H1 (cell line): Measurements from ENCODE around the gene ASF1A. TPM values are rescaled to one million over a fixed set of nuclear protein-coding genes. Genes with fewer than 3 reads are reported as not detected.

Experiments
- CTCF ChIA-PET: fragments of 300-600 bp; sonication (Branson Sonifier 250); formaldehyde crosslinking; loops from one replicate; lab custom pipeline; 2021; ENCODE audit not compliant: partially characterized antibody; lab: Charles Lee
- POLR2A ChIA-PET: fragments of 300-600 bp; sonication (Branson Sonifier 250); formaldehyde crosslinking; loops from one replicate; lab custom pipeline; 2021; ENCODE audit warnings: inconsistent platforms; ENCODE audit not compliant: partially characterized antibody; lab: Charles Lee
- DNase-seq, 2 experiments: peaks; one replicate each; pipeline versions ENCODE4 v3.0.0 to v3.0.0-alpha.2; 2010 to 2022; ENCODE audit warnings: low spot score in 2 of 2, low read depth in 1 of 2, mixed read lengths in 1 of 2
- FAIRE-seq: peaks from 2 replicates; lab custom pipeline; 2011; peaks lifted over from hg19 to GRCh38; lab: Jason Lieb, UNC
- H2AFZ ChIP-seq: 2 replicates; pipeline ENCODE4 v1.8.1; 2012; ENCODE audit warnings: low read length, inconsistent platforms
- H2AK5ac ChIP-seq: 2 replicates; pipeline ENCODE4 v1.6.1; 2013; ENCODE audit warnings: low read depth, low read length
- H2BK120ac ChIP-seq: replicated peaks from 2 replicates; pipeline ENCODE3; 2013; ENCODE audit warnings: low read depth, low read length, inconsistent platforms
- H2BK12ac ChIP-seq: 2 replicates; pipeline ENCODE4 v1.6.1; 2013; ENCODE audit warnings: low read depth, low read length
- H2BK15ac ChIP-seq: 2 replicates; pipeline ENCODE4 v1.6.1; 2013; ENCODE audit warnings: low read length
- H2BK20ac ChIP-seq: 2 replicates; pipeline ENCODE4 v1.6.1; 2013; ENCODE audit warnings: low read length
- H2BK5ac ChIP-seq: 2 replicates; pipeline ENCODE4 v1.6.1; 2013; ENCODE audit warnings: low read depth, low read length
- H3K14ac ChIP-seq: 2 replicates; pipeline ENCODE4 v1.6.1; 2013; ENCODE audit warnings: inconsistent platforms; ENCODE audit not compliant: insufficient read length
- H3K18ac ChIP-seq: 2 replicates; pipeline ENCODE4 v1.6.1; 2013; ENCODE audit warnings: low read length; ENCODE audit errors: extremely low read depth
- H3K23ac ChIP-seq: 2 replicates; pipeline ENCODE4 v1.6.1; 2013; ENCODE audit warnings: inconsistent platforms; ENCODE audit not compliant: insufficient read length
- H3K23me2 ChIP-seq: 2 replicates; pipeline ENCODE4 v1.6.1; 2013; ENCODE audit warnings: low read depth, low read length
- H3K27ac ChIP-seq: 2 replicates; pipeline ENCODE4 v1.6.1; 2011; ENCODE audit warnings: low read depth, low read length, inconsistent platforms
- H3K27me3 ChIP-seq, 4 experiments: replicated peaks in 1 of 4; 1 replicate in 1 of 4; 2 replicates in 3 of 4; pipeline versions ENCODE4 v1.6.1 to v1.8.1; 2011 to 2013; ENCODE audit warnings: low read length in 3 of 4, mild to moderate bottlenecking in 3 of 4, inconsistent platforms in 2 of 4, mixed read lengths in 2 of 4, moderate library complexity in 1 of 4; ENCODE audit not compliant: control insufficient read depth in 3 of 4, insufficient read depth in 3 of 4; ENCODE audit errors: extremely low read depth in 1 of 4
- H3K36me3 ChIP-seq, 4 experiments: 2 replicates each; pipeline versions ENCODE4 v1.6.1 to v1.8.1; 2011 to 2013; ENCODE audit warnings: mild to moderate bottlenecking in 4 of 4, low read length in 3 of 4, moderate library complexity in 2 of 4, control low read depth in 1 of 4, inconsistent platforms in 1 of 4; ENCODE audit not compliant: insufficient read depth in 4 of 4, control insufficient read depth in 2 of 4
- H3K4ac ChIP-seq: replicated peaks from 2 replicates; pipeline ENCODE3; 2013; ENCODE audit warnings: low read length, low read depth, mixed read lengths, inconsistent platforms; ENCODE audit not compliant: insufficient read length
- H3K4me1 ChIP-seq, 4 experiments: replicated peaks in 1 of 4; 1 replicate in 1 of 4; 2 replicates in 3 of 4; pipeline versions ENCODE4 v1.6.1 to v1.8.1; 2011 to 2013; ENCODE audit warnings: low read length in 3 of 4, inconsistent platforms in 2 of 4, mixed read lengths in 1 of 4; ENCODE audit not compliant: insufficient read depth in 4 of 4, control insufficient read depth in 3 of 4
- H3K4me2 ChIP-seq, 2 experiments: 2 replicates each; pipeline versions ENCODE4 v1.6.1 to v1.8.1; 2011 to 2013; ENCODE audit warnings: low read depth in 2 of 2, low read length in 2 of 2, control low read depth in 1 of 2, inconsistent platforms in 1 of 2, mild to moderate bottlenecking in 1 of 2; ENCODE audit not compliant: insufficient read depth in 1 of 2
- H3K4me3 ChIP-seq, 4 experiments: fragments of 200-600, 300-600 bp in 1 of 4; sonication (generic), shearing (Covaris generic), sonication (Bioruptor Twin) in 1 of 4; 2 replicates each; pipeline versions ENCODE4 v1.5.1 to v1.8.1; 2011 to 2016; ENCODE audit warnings: low read length in 4 of 4, low read depth in 3 of 4, control low read depth in 2 of 4, inconsistent platforms in 2 of 4, mild to moderate bottlenecking in 2 of 4, mixed read lengths in 1 of 4, moderate library complexity in 1 of 4; ENCODE audit not compliant: insufficient read depth in 2 of 4; ENCODE audit errors: extremely low read depth in 1 of 4
- H3K56ac ChIP-seq: replicated peaks from 2 replicates; pipeline ENCODE3; 2013; ENCODE audit warnings: low read depth, mild to moderate bottlenecking, mixed read lengths, low read length, inconsistent platforms; ENCODE audit not compliant: insufficient read length
- H3K79me1 ChIP-seq: 2 replicates; pipeline ENCODE4 v1.6.1; 2013; ENCODE audit warnings: low read depth, low read length, control low read depth
- H3K79me2 ChIP-seq, 2 experiments: 2 replicates each; pipeline versions ENCODE4 v1.6.1 to v1.8.1; 2012 to 2013; ENCODE audit warnings: low read length in 2 of 2, mild to moderate bottlenecking in 2 of 2, inconsistent platforms in 1 of 2; ENCODE audit not compliant: insufficient read depth in 2 of 2, control insufficient read depth in 1 of 2
- H3K9ac ChIP-seq, 4 experiments: replicated peaks in 1 of 4; 1 replicate in 1 of 4; 2 replicates in 3 of 4; pipeline versions ENCODE4 v1.6.1 to v1.8.1; 2011 to 2013; ENCODE audit warnings: low read depth in 3 of 4, low read length in 3 of 4, control low read depth in 2 of 4, mild to moderate bottlenecking in 2 of 4, moderate library complexity in 2 of 4, inconsistent platforms in 1 of 4; ENCODE audit errors: extremely low read depth in 1 of 4
- H3K9me3 ChIP-seq, 2 experiments: 2 replicates each; pipeline versions ENCODE4 v1.6.1 to v1.8.1; 2012 to 2013; ENCODE audit warnings: mild to moderate bottlenecking in 2 of 2, moderate library complexity in 2 of 2, control low read depth in 1 of 2, inconsistent platforms in 1 of 2, low read depth in 1 of 2, low read length in 1 of 2, mixed read lengths in 1 of 2; ENCODE audit not compliant: insufficient read depth in 2 of 2
- H4K20me1 ChIP-seq, 2 experiments: replicated peaks in 1 of 2; 2 replicates each; pipeline versions ENCODE3 to v1.8.1; 2011 to 2013; ENCODE audit warnings: inconsistent platforms in 2 of 2, low read length in 2 of 2, mild to moderate bottlenecking in 1 of 2; ENCODE audit not compliant: insufficient read depth in 2 of 2, control insufficient read depth in 1 of 2
- H4K5ac ChIP-seq: 2 replicates; pipeline ENCODE4 v1.6.1; 2013; ENCODE audit warnings: low read length, low read depth, mixed read lengths, inconsistent platforms; ENCODE audit not compliant: insufficient read length
- H4K8ac ChIP-seq: 2 replicates; pipeline ENCODE4 v1.8.0; 2013; ENCODE audit warnings: mild to moderate bottlenecking, moderate library complexity, low read length, inconsistent platforms; ENCODE audit not compliant: insufficient read depth; ENCODE audit errors: extremely low read depth
- H4K91ac ChIP-seq: replicated peaks from 2 replicates; pipeline ENCODE3; 2013; ENCODE audit warnings: low read length, mixed read lengths, inconsistent platforms; ENCODE audit not compliant: insufficient read length
- GTF2F1 ChIP-seq: IDR thresholded peaks from 2 replicates; pipeline ENCODE4 v1.6.1; 2012; ENCODE audit warnings: low read depth, low read length, improper control_type of control experiment, borderline replicate concordance
- TAF1 ChIP-seq: IDR thresholded peaks from 2 replicates; pipeline ENCODE4 v1.6.1; 2011; ENCODE audit warnings: mild to moderate bottlenecking, low read depth, low read length
- WGBS, 2 experiments: shearing (Covaris generic) in 1 of 2; methylation state at CpG; one replicate each; pipeline versions ENCODE4 v1.1.6 to v1.1.7; 2013 to 2015; ENCODE audit warnings: low lambda C conversion rate in 2 of 2, mixed read lengths in 2 of 2, inconsistent platforms in 1 of 2, low coverage in 1 of 2, missing lambda C conversion rate in 1 of 2; ENCODE audit not compliant: insufficient replicate concordance in 2 of 2, insufficient coverage in 1 of 2, insufficient read length in 1 of 2; ENCODE audit errors: extremely low coverage in 1 of 2, missing lambda C conversion rate in 1 of 2; 5-methylcytosine and 5-hydroxymethylcytosine counted together
- polyA plus RNA-seq, 7 experiments: library from polyadenylated mRNA; depleted of rRNA in 3 of 7; stranded (reverse) in 5 of 7; unstranded in 2 of 7; fragments of >200 nt in 5 of 7; fragments of 200-250 nt in 2 of 7; gene quantifications; 1 replicate in 5 of 7; 2 replicates in 1 of 7; 4 replicates in 1 of 7; pipeline versions ENCODE4 v1.2.1 to v1.2.3, GENCODE V29; 2011 to 2013; ENCODE audit warnings: missing spikeins in 2 of 7, mixed read lengths in 2 of 7
- total RNA-seq: library from RNA; stranded (reverse); fragmentation: NEBNext Ultra II Directional; extraction: Animal tissue kit (Norgen Biotek cat#: 25700); gene quantifications from 2 replicates; pipeline ENCODE4 v1.2.1, GENCODE V29; 2021
- TF ChIP-seq, protein P1 (sequence below): IDR thresholded peaks from 2 replicates; pipeline ENCODE4 v1.6.1; 2011; ENCODE audit warnings: low read length, improper control_type of control experiment

Gene ASF1A
- total and polyA plus RNA-seq, 2 of the 8 experiments (the other 6 are each of a cell fraction or from before 2014, with no cell fraction given): 11.4 to 50.2 TPM

DNA sequence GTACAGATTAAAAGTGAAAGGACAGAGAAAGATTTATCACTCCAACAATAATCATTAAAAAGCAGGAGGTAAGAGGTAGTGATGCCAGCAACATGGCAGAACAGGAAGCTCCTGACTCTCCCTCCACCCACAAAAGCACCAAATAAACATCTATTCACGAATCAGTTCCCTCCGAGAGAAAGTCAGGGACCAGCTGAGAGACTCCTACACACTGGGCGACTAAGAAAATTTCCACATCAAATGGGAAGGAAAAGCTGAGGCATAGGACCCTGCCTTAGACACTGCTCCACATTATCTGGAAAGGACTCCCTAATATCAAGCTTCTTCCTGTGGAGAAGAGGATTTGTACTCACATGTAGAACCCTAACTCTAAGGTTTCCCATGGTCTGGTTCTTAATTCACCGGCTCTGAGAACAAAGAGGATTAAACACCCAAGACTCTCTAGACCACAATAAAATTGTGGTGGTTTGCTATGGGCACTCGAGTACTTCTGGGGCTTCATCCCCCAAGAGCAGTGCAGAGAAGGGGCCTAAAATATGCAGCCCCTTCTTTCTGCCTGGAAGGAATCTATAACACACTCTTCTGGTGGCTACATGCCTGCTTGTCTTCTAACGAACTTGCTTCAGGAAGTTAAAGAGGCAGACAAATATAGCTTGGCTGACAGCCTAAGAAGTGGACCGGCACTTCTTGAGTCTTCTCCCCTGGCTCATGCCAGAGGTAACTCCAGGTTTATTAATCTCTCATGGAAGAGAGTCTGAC is 29.4 kb upstream of the ASF1A start:
- POLR2A ChIA-PET: interaction anchor here (1.3 kb wide), 2 partner anchors 25 to 30 kb away, joined by 3 to 4 read pairs; no protein-coding TSS in a partner anchor
- Histone ChIP-seq H3K36me3 (no peaks in the 10 kb centered on the region), H3K18ac (no peak overlapping the region), H2AK5ac (no peak overlapping the region), H3K23ac (no peak overlapping the region), H3K79me1 (no peaks in the 10 kb centered on the region), H3K4me1 (peaks cover 0 to 3% (median 0%) of the 10 kb centered on the region in 4 experiments; a peak in 2 of 7 replicates), H2BK20ac (no peak overlapping the region), H3K4ac (no peak overlapping the region), H2BK15ac (no peak overlapping the region), H2BK5ac (no peak overlapping the region), H4K91ac (no peak overlapping the region), H3K4me2 (no peak overlapping the region), H2AFZ (no peak overlapping the region), H4K20me1 (no peaks in the 10 kb centered on the region), H3K27ac (no peak overlapping the region), H2BK12ac (no peak overlapping the region), H3K23me2 (no peaks in the 10 kb centered on the region), H2BK120ac (no peak overlapping the region), H3K79me2 (peaks cover 0 to 5% of the 10 kb centered on the region in 2 experiments; a peak in 1 of 4 replicates), H3K14ac (no peak overlapping the region), H4K5ac (no peak overlapping the region), H3K9me3 (peaks cover 3 to 6% of the 10 kb centered on the region in 2 experiments; a peak in 3 of 4 replicates), H3K4me3 (no peak overlapping the region), H4K8ac (no peak overlapping the region), H3K9ac (no peak overlapping the region), H3K27me3 (no peaks in the 10 kb centered on the region), H3K56ac (no peak overlapping the region)
- TF ChIP-seq GTF2F1 (no peak), TAF1 (no peak)
- TF ChIP-seq, protein P1, sequence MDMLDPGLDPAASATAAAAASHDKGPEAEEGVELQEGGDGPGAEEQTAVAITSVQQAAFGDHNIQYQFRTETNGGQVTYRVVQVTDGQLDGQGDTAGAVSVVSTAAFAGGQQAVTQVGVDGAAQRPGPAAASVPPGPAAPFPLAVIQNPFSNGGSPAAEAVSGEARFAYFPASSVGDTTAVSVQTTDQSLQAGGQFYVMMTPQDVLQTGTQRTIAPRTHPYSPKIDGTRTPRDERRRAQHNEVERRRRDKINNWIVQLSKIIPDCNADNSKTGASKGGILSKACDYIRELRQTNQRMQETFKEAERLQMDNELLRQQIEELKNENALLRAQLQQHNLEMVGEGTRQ: no peak
- WGBS, 2 experiments: 90% methylated on average over 7 of the region's 7 CpGs; no CpG with 5 or more reads in 1 of the 2 experiments
- no peak for FAIRE-seq
- CTCF ChIA-PET: interaction anchor here (1.0 to 1.6 kb wide), 4 partner anchors 11 to 86 kb away, joined by 3 to 4 read pairs (median 4); no protein-coding TSS in a partner anchor
- no peak for DNase-seq
